PC-3 (cell line): ENCODE measurements around the gene ACO1. TPM values are rescaled to one million over a fixed set of nuclear protein-coding genes. Genes with fewer than 3 reads are reported as not detected.

Experiments used
- ATAC-seq: fragments of 200-7000 bp; cut with Tn5 transposase; 2 replicates; pipeline ENCODE4 v1.9.1; 2020; ENCODE audit warnings: mild to moderate bottlenecking, moderate library complexity
- BruUV-seq: library from RNA; stranded (reverse); fragments of 400-500 nt; replicated peaks from 2 replicates; lab custom pipeline; 2021; lab: Mats Ljungman, UMichigan
- CTCF ChIA-PET: fragments of 300-600 bp; sonication (Branson Sonifier 250); formaldehyde crosslinking; loops from one replicate; lab custom pipeline; 2022; ENCODE audit warnings: antibody characterized with exemption; lab: Charles Lee
- POLR2A ChIA-PET: fragments of 300-600 bp; sonication (Branson Sonifier 250); formaldehyde crosslinking; loops from one replicate; lab custom pipeline; 2022; ENCODE audit warnings: antibody characterized with exemption; ENCODE audit not compliant: unreplicated experiment; lab: Charles Lee
- DNase-seq: peaks from one replicate; pipeline ENCODE4 v3.0.0-alpha.2; 2015
- H2AFZ ChIP-seq: fragments of 300-600 bp; sonication (generic); 2 replicates; pipeline ENCODE4 v1.6.0; 2016; ENCODE audit warnings: antibody characterized with exemption, low read length
- H3F3A ChIP-seq: fragments of 300-600 bp; sonication (generic); one replicate; pipeline ENCODE4 v1.6.0; 2017; ENCODE audit warnings: antibody characterized with exemption, low read length, control low read depth, mild to moderate bottlenecking; ENCODE audit not compliant: unreplicated experiment
- H3K27ac ChIP-seq: fragments of 300-600 bp; sonication (generic); 2 replicates; pipeline ENCODE4 v1.5.1; 2016; ENCODE audit warnings: mild to moderate bottlenecking, low read length
- H3K27me3 ChIP-seq: fragments of 300-600 bp; sonication (generic); 2 replicates; pipeline ENCODE4 v1.6.1; 2016; ENCODE audit warnings: low read length, mixed read lengths
- H3K36me3 ChIP-seq: fragments of 300-600 bp; sonication (generic); 2 replicates; pipeline ENCODE4 v1.6.1; 2016; ENCODE audit warnings: low read depth, mixed run types, low read length, mixed read lengths
- H3K4me1 ChIP-seq: fragments of 300-600 bp; sonication (generic); 2 replicates; pipeline ENCODE4 v1.5.1; 2016; ENCODE audit warnings: low read length; ENCODE audit not compliant: insufficient read depth
- H3K4me2 ChIP-seq: fragments of 300-600 bp; sonication (generic); 2 replicates; pipeline ENCODE4 v1.6.0; 2016; ENCODE audit warnings: low read length
- H3K4me3 ChIP-seq: fragments of 300-600 bp; sonication (generic); 2 replicates; pipeline ENCODE4 v1.5.1; 2016; ENCODE audit warnings: mild to moderate bottlenecking, low read length, mixed read lengths
- H3K79me2 ChIP-seq: fragments of 300-600 bp; sonication (generic); 2 replicates; pipeline ENCODE4 v1.6.1; 2017; ENCODE audit warnings: low read length, mixed read lengths
- H3K9ac ChIP-seq: fragments of 300-600 bp; sonication (generic); 2 replicates; pipeline ENCODE4 v1.6.0; 2016; ENCODE audit warnings: mild to moderate bottlenecking, low read length
- H3K9me2 ChIP-seq: fragments of 300-600 bp; sonication (generic); replicated peaks from 2 replicates; pipeline ENCODE4 v1.6.1; 2016; ENCODE audit warnings: mixed run types, low read length, mixed read lengths
- H3K9me3 ChIP-seq: fragments of 300-600 bp; sonication (generic); 2 replicates; pipeline ENCODE4 v1.6.1; 2016; ENCODE audit warnings: low read length, mixed read lengths
- H4K20me1 ChIP-seq: fragments of 300-600 bp; sonication (generic); 2 replicates; pipeline ENCODE4 v1.6.1; 2016; ENCODE audit warnings: low read length, mixed read lengths
- CTCF ChIP-seq: fragments of 300-600 bp; sonication (generic); conservative IDR thresholded peaks from 2 replicates; pipeline ENCODE4 v1.5.1; 2017; ENCODE audit warnings: antibody characterized with exemption, low read depth, mild to moderate bottlenecking, low read length
- EZH2 ChIP-seq: fragments of 300-600 bp; sonication (generic); IDR thresholded peaks from one replicate; pipeline ENCODE4 v1.6.1; 2017; ENCODE audit warnings: antibody characterized with exemption, mild to moderate bottlenecking, low read length; ENCODE audit not compliant: unreplicated experiment
- EZH2phosphoT487 ChIP-seq: fragments of 300-600 bp; sonication (generic); IDR thresholded peaks from 2 replicates; pipeline ENCODE4 v1.6.1; 2018; ENCODE audit warnings: mild to moderate bottlenecking, antibody characterized with exemption, low read length, borderline replicate concordance
- intact Hi-C: fragments of 100-400 bp; cut with micrococcal nuclease; formaldehyde crosslinking; loops from 2 replicates; pipeline ENCODE4 v1.9.0; 2023
- total RNA-seq: library from RNA; depleted of rRNA; stranded (reverse); fragments of >200 nt; gene quantifications from 2 replicates; pipeline ENCODE4 v1.2.3, GENCODE V29; 2014

ACO1 gene
- total RNA-seq, 1 experiment from 2014 or later, result 26.0 TPM

- Histone ChIP-seq H3F3A (no peaks in the 10 kb centered on the region), H3K4me3 (no peak overlapping the region), H4K20me1 (no peaks in the 10 kb centered on the region), H3K79me2 (no peaks in the 10 kb centered on the region), H3K4me1 (0 out of 2 replicates have a peak, but pooled peaks cover 5% of the 10 kb centered on the region), H3K4me2 (no peak overlapping the region), H3K9me3 (no peaks in the 10 kb centered on the region), H3K9me2 (no peaks in the 10 kb centered on the region), H3K9ac (no peak overlapping the region), H2AFZ (no peak overlapping the region), H3K27ac (no peak overlapping the region), H3K36me3 (no peaks in the 10 kb centered on the region), H3K27me3 (peaks cover 20% of the 10 kb centered on the region)
- ATAC-seq (no peak), DNase-seq (peak; percentile 19)
- ChIA-PET POLR2A (no interaction called here), CTCF (no interaction called here)
- intact Hi-C loops, result no loop called here
- BruUV-seq, result no TSS peak
- TF ChIP-seq EZH2phosphoT487 (no peak), CTCF (no peak), EZH2 (no peak)
Observed at GRCh38 chr9:32339424-32339823, 45.0 kb upstream of the ACO1 start.

DNA sequence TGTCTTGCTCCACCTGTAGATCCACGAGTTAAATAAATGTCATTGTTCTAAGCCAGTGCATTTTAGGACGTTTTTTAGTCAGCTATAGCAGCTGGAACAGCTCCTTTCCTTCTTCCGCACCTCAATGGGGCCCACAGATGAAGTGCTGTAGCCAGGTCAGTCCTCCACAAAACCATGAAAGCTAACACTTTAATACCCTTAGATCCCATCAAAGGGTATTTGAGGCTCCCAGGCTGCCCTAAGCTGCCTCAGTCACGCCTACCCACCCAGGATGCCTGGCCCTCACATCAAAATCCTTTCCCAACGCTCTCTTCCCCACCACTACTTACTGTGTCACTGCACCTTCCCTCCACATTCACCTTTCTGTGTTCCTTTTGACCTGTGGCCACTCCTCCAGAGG lies 44.1 kb upstream of the ACO1 start:
- CTCF ChIA-PET, result no interaction called here
- ATAC-seq (no peak), DNase-seq (no peak)
- Histone ChIP-seq H3K9ac (no peak overlapping the region), H3K9me2 (no peaks in the 10 kb centered on the region), H3K27me3 (peaks cover 15% of the 10 kb centered on the region), H3K36me3 (no peaks in the 10 kb centered on the region), H2AFZ (no peak overlapping the region), H4K20me1 (no peaks in the 10 kb centered on the region), H3K4me1 (0 out of 2 replicates have a peak, but pooled peaks cover 5% of the 10 kb centered on the region), H3F3A (no peaks in the 10 kb centered on the region), H3K4me2 (no peak overlapping the region), H3K9me3 (no peaks in the 10 kb centered on the region), H3K79me2 (no peaks in the 10 kb centered on the region), H3K4me3 (no peak overlapping the region), H3K27ac (no peak overlapping the region)
- POLR2A ChIA-PET, result no interaction called here
- intact Hi-C loops, result no loop called here
- TF ChIP-seq CTCF, result no peak
- no peak for TF ChIP-seq EZH2
- TF ChIP-seq EZH2phosphoT487, result no peak
- no TSS peak for BruUV-seq

DNA sequence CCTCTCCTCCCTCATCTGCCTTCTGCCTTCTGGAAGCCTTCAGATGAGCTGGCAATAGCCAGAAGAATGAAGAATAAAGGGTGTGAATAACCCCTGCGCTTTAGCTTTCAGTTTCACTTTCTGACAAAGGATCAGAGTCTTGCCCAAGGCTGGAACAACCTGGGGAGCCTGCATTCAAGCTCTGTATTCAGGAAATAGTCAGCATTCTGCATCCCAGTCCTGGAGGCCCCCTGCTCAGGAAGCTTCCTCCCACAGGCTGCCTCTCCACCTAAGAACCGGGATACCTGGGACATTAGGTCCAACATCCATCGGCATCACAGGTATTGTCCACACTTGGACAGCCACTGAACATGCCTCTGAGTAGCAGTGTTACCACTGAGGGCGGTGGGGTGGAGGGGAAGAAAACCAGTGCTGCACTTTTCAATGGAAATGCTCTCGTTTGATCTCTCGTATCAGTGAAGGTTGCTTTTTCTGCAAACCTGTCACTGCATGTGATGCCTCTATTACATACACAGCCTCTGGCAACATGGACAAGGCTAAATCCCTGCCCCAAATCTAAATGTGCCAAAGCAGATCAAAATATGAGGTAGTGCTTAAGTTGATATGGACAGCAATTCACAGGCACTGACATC lies 39.8 kb upstream of the ACO1 start:
- no TSS peak for BruUV-seq
- no peak overlapping the region for H2AFZ ChIP-seq

More for the DNA sequence above, 39.8 kb upstream of the ACO1 start:
- H3K79me2 ChIP-seq, result no peaks in the 10 kb centered on the region
- H3K4me2 ChIP-seq, result peak overlapping the region; percentile 46; the same call in 1 of the 2 replicates
- POLR2A ChIA-PET, result no interaction called here
- H3K9me2 ChIP-seq, result no peaks in the 10 kb centered on the region
- no peaks in the 10 kb centered on the region for H3K36me3 ChIP-seq
- CTCF ChIA-PET, result no interaction called here
- H3K4me3 ChIP-seq, result peak overlapping the region; percentile 38; the same call in 1 of the 2 replicates
- no peaks in the 10 kb centered on the region for H4K20me1 ChIP-seq
- no peaks in the 10 kb centered on the region for H3F3A ChIP-seq
- no peak overlapping the region for H3K27ac ChIP-seq
- DNase-seq (no peak), ATAC-seq (no peak)
- H3K27me3 ChIP-seq, result peaks cover 34% of the 10 kb centered on the region
- no peak overlapping the region for H3K9ac ChIP-seq
- no peaks in the 10 kb centered on the region for H3K4me1 ChIP-seq
- intact Hi-C loops, result no loop called here
- H3K9me3 ChIP-seq, result no peaks in the 10 kb centered on the region
- TF ChIP-seq EZH2 (no peak), EZH2phosphoT487 (no peak), CTCF (no peak)
